Panc1 (cell line): ENCODE data around the gene CLEC18B. TPM values are rescaled to one million over a fixed set of nuclear protein-coding genes. Genes with fewer than 3 reads are reported as not detected.

ENCODE experiments used
- ATAC-seq: fragments of 200-7000 bp; cut with Tn5 transposase; 2 replicates; pipeline ENCODE4 v1.9.1; 2020; ENCODE audit warnings: mild to moderate bottlenecking, moderate library complexity
- BruUV-seq: library from RNA; stranded (reverse); fragments of 400-500 nt; replicated peaks from 2 replicates; lab custom pipeline; 2021; lab: Mats Ljungman, UMichigan
- CTCF ChIA-PET: fragments of 300-600 bp; sonication (Branson Sonifier 250); formaldehyde crosslinking; loops from one replicate; lab custom pipeline; 2022; ENCODE audit warnings: antibody characterized with exemption; lab: Charles Lee
- POLR2A ChIA-PET: fragments of 300-600 bp; sonication (Branson Sonifier 250); formaldehyde crosslinking; loops from one replicate; lab custom pipeline; 2022; ENCODE audit warnings: antibody characterized with exemption; lab: Charles Lee
- DNase-seq: peaks from one replicate; pipeline ENCODE4 v3.0.0-alpha.2; 2010; ENCODE audit warnings: low read depth, low spot score
- H3K27ac ChIP-seq: 2 replicates; pipeline ENCODE4 v1.5.1; 2011; ENCODE audit warnings: mild to moderate bottlenecking, low read length, inconsistent platforms
- H3K27me3 ChIP-seq: fragments of 200-500 bp; sonication (Bioruptor generic); 2 replicates; pipeline ENCODE4 v1.6.0; 2014; ENCODE audit warnings: low read length, inconsistent platforms; ENCODE audit not compliant: control insufficient read depth, insufficient read depth
- H3K36me3 ChIP-seq: fragments of 200-500 bp; sonication (Bioruptor generic); 2 replicates; pipeline ENCODE4 v1.5.1; 2014; ENCODE audit warnings: inconsistent platforms, mild to moderate bottlenecking, low read length, moderate library complexity; ENCODE audit not compliant: control insufficient read depth, insufficient read depth
- H3K4me1 ChIP-seq: 2 replicates; pipeline ENCODE4 v1.5.1; 2011; ENCODE audit warnings: inconsistent platforms, mild to moderate bottlenecking, low read length, moderate library complexity; ENCODE audit not compliant: control insufficient read depth, insufficient read depth
- H3K4me3 ChIP-seq, 2 experiments: 2 replicates each; pipeline ENCODE4 v1.5.1; 2011 to 2012; ENCODE audit warnings: low read depth in 2 of 2, low read length in 2 of 2, mild to moderate bottlenecking in 2 of 2, inconsistent platforms in 1 of 2, moderate library complexity in 1 of 2
- H3K9me3 ChIP-seq: fragments of 200-500 bp; sonication (Bioruptor generic); 2 replicates; pipeline ENCODE4 v1.5.1; 2014; ENCODE audit warnings: low read depth, mild to moderate bottlenecking, inconsistent platforms, low read length, moderate library complexity; ENCODE audit not compliant: control insufficient read depth, insufficient read depth
- POLR2AphosphoS5 ChIP-seq: IDR thresholded peaks from 2 replicates; pipeline ENCODE4 v1.6.1; 2012; ENCODE audit warnings: mild to moderate bottlenecking, low read depth, low read length, moderate library complexity
- REST ChIP-seq, 2 experiments: IDR thresholded peaks; 2 replicates each; pipeline ENCODE4 v1.6.1; 2011 to 2012; ENCODE audit warnings: low read depth in 2 of 2, control low read depth in 1 of 2, low read length in 1 of 2, mild to moderate bottlenecking in 1 of 2, moderate library complexity in 1 of 2; ENCODE audit not compliant: insufficient read depth in 1 of 2
- SIN3A ChIP-seq: IDR thresholded peaks from 2 replicates; pipeline ENCODE4 v1.6.1; 2012; ENCODE audit warnings: low read depth, mild to moderate bottlenecking, low read length, moderate library complexity, borderline replicate concordance; ENCODE audit not compliant: insufficient read depth
- TCF7L2 ChIP-seq: IDR thresholded peaks from 2 replicates; pipeline ENCODE4 v1.6.1; 2011; ENCODE audit warnings: mild to moderate bottlenecking, low read depth, low read length, inconsistent platforms
- in situ Hi-C: cut with HindIII; loops from 2 replicates; pipeline ENCODE4 v1.10.0; 2016; ENCODE audit warnings: low sequenced_read_pairs, low pct_unique_long_range_greater_than_20kb
- intact Hi-C: fragments of 100-400 bp; cut with micrococcal nuclease; formaldehyde crosslinking; loops from one replicate; pipeline ENCODE4 v1.10.0; 2022; ENCODE audit not compliant: unreplicated experiment
- total RNA-seq: library from RNA; stranded (reverse); gene quantifications from one replicate; pipeline ENCODE4 v1.2.1, GENCODE V29; 2021; ENCODE audit not compliant: unreplicated experiment
- TF ChIP-seq, protein P1 (sequence below): fragments of 450-650 bp; IDR thresholded peaks from 2 replicates; pipeline ENCODE4 v1.5.1; 2017; ENCODE audit warnings: mild to moderate bottlenecking

CLEC18B gene
- total RNA-seq, 1 experiment from 2014 or later = not detected

DNA sequence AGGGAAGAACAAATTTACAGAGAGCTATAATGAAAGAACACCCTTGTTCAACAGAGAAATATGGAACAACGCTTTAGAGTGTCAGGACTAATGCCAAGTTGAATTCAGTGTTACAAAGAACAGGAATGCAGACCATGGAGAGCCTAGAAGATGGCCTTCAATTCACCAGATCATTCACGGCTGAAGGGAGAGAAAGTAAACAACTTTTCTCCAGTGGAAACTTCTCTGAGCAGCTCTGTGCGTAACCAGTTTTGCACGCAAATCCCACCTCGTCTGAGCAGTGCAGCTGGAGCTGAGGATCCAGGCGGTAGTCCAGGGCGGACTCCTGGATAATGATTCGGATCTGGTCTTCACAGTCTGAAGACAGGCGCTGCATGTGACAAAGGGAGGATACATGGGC lies 40.5 kb upstream of the CLEC18B start:
- TF ChIP-seq TCF7L2 (no peak), POLR2AphosphoS5 (no peak), REST (IDR thresholded peaks at IDR 0.05; ENCODE audit: insufficient read depth in 1 of 2, low read depth in 2 of 2, low read length in 1 of 2) (no peak), SIN3A (no peak)
- TF ChIP-seq, protein P1, sequence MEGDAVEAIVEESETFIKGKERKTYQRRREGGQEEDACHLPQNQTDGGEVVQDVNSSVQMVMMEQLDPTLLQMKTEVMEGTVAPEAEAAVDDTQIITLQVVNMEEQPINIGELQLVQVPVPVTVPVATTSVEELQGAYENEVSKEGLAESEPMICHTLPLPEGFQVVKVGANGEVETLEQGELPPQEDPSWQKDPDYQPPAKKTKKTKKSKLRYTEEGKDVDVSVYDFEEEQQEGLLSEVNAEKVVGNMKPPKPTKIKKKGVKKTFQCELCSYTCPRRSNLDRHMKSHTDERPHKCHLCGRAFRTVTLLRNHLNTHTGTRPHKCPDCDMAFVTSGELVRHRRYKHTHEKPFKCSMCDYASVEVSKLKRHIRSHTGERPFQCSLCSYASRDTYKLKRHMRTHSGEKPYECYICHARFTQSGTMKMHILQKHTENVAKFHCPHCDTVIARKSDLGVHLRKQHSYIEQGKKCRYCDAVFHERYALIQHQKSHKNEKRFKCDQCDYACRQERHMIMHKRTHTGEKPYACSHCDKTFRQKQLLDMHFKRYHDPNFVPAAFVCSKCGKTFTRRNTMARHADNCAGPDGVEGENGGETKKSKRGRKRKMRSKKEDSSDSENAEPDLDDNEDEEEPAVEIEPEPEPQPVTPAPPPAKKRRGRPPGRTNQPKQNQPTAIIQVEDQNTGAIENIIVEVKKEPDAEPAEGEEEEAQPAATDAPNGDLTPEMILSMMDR = no peak
- H3K27me3 ChIP-seq = no peaks in the 10 kb centered on the region
- no peak for DNase-seq
- ChIA-PET CTCF (no interaction called here), POLR2A (interaction anchor here (0.7 kb wide), 1 partner anchor 342 kb away, joined by 4 read pairs; no protein-coding TSS in a partner anchor)
- no peak overlapping the region for H3K27ac ChIP-seq
- peaks cover 10% of the 10 kb centered on the region for H3K36me3 ChIP-seq
- ATAC-seq = no peak
- H3K4me1 ChIP-seq = no peaks in the 10 kb centered on the region
- H3K4me3 ChIP-seq = no peak overlapping the region
- H3K9me3 ChIP-seq = no peaks in the 10 kb centered on the region
- BruUV-seq = no TSS peak
- intact Hi-C loops (no loop called here), in situ Hi-C loops (no loop called here)

GRCh38 chr16:74460542-74460941 lies 39.3 kb upstream of the CLEC18B start:
- ATAC-seq (no peak), DNase-seq (no peak)
- in situ Hi-C loops (no loop called here), intact Hi-C loops (no loop called here)
- no TSS peak for BruUV-seq
- no peaks in the 10 kb centered on the region for H3K9me3 ChIP-seq
- peaks cover 10% of the 10 kb centered on the region for H3K36me3 ChIP-seq
- no peaks in the 10 kb centered on the region for H3K4me1 ChIP-seq
- POLR2A ChIA-PET = no interaction called here
- H3K27ac ChIP-seq = no peak overlapping the region
- TF ChIP-seq TCF7L2 (no peak), SIN3A (no peak), POLR2AphosphoS5 (no peak), REST (IDR thresholded peaks at IDR 0.05; ENCODE audit: insufficient read depth in 1 of 2, low read depth in 2 of 2, low read length in 1 of 2) (no peak)
- TF ChIP-seq, protein P1 = no peak
- no peaks in the 10 kb centered on the region for H3K27me3 ChIP-seq
- H3K4me3 ChIP-seq = no peak overlapping the region
- CTCF ChIA-PET = interaction anchor here (0.7 kb wide), 1 partner anchor 266 kb away, joined by 8 read pairs; no protein-coding TSS in a partner anchor
